Tibial nerve (tissue), 4 donors: ENCODE measurements around the gene TMEM9B. TPM values are rescaled to one million over a fixed set of nuclear protein-coding genes. Genes with fewer than 3 reads are reported as not detected.
"Not testable (repeated sequence)": the region's sequence is repeated elsewhere in the genome, so short reads cannot be mapped to it uniquely, and the experiment has no call there.

Experiments
- DNase-seq, 2 donors: peaks; one replicate each; pipeline ENCODE4 v3.0.0-alpha.2; 2019; ENCODE audit warnings: low spot score in 2 of 2
- H3K27ac ChIP-seq, 4 donors: fragments of 200-600 bp; sonication (generic) in 3 of 4; one replicate each; pipeline ENCODE4 v1.5.1; 2017 to 2019; ENCODE audit warnings: mild to moderate bottlenecking in 1 of 4
- H3K27me3 ChIP-seq, 2 donors: fragments of 200-600 bp; sonication (generic) in 1 of 2; one replicate each; pipeline versions ENCODE4 v1.5.1 to v1.6.0; 2017 to 2019
- H3K36me3 ChIP-seq, 3 donors: fragments of 200-600 bp; sonication (generic); one replicate each; pipeline ENCODE4 v1.5.1; 2018 to 2019
- H3K4me1 ChIP-seq, 4 donors: fragments of 200-600 bp; sonication (generic) in 3 of 4; one replicate each; pipeline ENCODE4 v1.5.1; 2017 to 2019
- H3K4me3 ChIP-seq, 4 donors: fragments of 200-600 bp; sonication (generic) in 3 of 4; one replicate each; pipeline ENCODE4 v1.5.1; 2017 to 2019; ENCODE audit warnings: mild to moderate bottlenecking in 1 of 4, moderate library complexity in 1 of 4
- H3K9me3 ChIP-seq, 4 donors: fragments of 200-600 bp; sonication (generic) in 3 of 4; one replicate each; pipeline ENCODE4 v1.5.1; 2017 to 2019
- EP300 ChIP-seq, 2 donors: sonication (generic); formaldehyde crosslinking; IDR thresholded peaks; one replicate each; pipeline ENCODE4 v1.6.1; 2017; ENCODE audit warnings: antibody characterized with exemption in 2 of 2, mild to moderate bottlenecking in 1 of 2
- POLR2A ChIP-seq, 2 donors: fragments of 450-650 bp; IDR thresholded peaks; one replicate each; pipeline ENCODE4 v1.6.1; 2017; ENCODE audit warnings: antibody characterized with exemption in 2 of 2, mild to moderate bottlenecking in 2 of 2, moderate library complexity in 2 of 2
- WGBS, 2 donors: methylation state at CpG; one replicate each; pipeline ENCODE4 v1.1.5; 2018; 5-methylcytosine and 5-hydroxymethylcytosine counted together
- total RNA-seq, 4 donors: library from RNA; depleted of rRNA; stranded (reverse); fragments of >200 nt; gene quantifications; one replicate each; pipeline ENCODE4 v1.1.0, GENCODE V29; 2016
- TF ChIP-seq, protein P1 (sequence below), 5 experiments: fragments of 200-600 bp in 3 of 5; fragments of 450-650 bp in 2 of 5; sonication (generic) in 3 of 5; IDR thresholded peaks; one replicate each; pipeline ENCODE4 v1.5.1; 2016 to 2019; ENCODE audit warnings: antibody characterized with exemption in 5 of 5, mild to moderate bottlenecking in 3 of 5, moderate library complexity in 2 of 5

The TMEM9B gene
- total RNA-seq, 4 donors from 2014 or later, result 48.0 to 57.0 (median 50.1) TPM

DNA sequence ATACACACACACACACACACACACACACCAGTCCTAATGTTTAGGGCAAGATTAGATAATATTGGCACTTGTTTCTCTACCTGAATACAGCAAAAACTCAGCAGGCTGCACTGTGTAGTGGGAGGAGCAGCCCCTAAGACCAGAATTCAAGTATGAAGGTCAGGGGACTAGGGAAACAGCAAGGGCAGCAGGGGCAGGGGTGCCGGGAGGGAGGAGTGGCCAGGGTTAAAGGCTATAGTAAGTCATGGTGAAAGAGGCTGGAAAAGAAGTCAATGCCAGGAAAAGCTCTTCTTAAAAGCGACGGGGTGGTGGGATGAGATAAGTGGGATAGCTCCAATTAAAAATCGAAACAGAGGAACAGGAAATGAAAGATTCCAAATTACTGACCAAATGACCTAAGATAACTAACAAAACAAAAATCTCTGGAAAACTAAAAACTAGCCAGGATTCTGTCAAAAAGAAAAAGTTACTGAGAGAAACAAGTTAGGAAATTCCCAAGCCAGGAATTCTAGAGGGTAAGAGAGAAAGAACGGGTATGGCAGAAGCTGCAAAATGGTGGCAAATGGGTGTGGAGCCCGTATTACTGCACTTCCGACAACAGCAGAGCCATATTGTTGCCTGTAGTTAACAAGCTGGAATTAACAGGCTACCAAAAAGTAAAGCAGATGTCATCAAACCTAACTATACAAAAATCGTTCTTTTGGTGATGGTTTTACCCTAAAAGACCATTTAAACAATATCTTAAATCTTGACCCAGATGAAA, 22.7 kb downstream of the TMEM9B start:
- H3K36me3 ChIP-seq, result peaks cover 0 to 1% (median 0%) of the 10 kb centered on the region in 3 donors
- TF ChIP-seq POLR2A (IDR thresholded peaks at IDR 0.05) (no peak), EP300 (IDR thresholded peaks at IDR 0.05) (no peak)
- TF ChIP-seq, protein P1, sequence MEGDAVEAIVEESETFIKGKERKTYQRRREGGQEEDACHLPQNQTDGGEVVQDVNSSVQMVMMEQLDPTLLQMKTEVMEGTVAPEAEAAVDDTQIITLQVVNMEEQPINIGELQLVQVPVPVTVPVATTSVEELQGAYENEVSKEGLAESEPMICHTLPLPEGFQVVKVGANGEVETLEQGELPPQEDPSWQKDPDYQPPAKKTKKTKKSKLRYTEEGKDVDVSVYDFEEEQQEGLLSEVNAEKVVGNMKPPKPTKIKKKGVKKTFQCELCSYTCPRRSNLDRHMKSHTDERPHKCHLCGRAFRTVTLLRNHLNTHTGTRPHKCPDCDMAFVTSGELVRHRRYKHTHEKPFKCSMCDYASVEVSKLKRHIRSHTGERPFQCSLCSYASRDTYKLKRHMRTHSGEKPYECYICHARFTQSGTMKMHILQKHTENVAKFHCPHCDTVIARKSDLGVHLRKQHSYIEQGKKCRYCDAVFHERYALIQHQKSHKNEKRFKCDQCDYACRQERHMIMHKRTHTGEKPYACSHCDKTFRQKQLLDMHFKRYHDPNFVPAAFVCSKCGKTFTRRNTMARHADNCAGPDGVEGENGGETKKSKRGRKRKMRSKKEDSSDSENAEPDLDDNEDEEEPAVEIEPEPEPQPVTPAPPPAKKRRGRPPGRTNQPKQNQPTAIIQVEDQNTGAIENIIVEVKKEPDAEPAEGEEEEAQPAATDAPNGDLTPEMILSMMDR (IDR thresholded peaks at IDR 0.05), result no peak
- H3K4me3 ChIP-seq, result no peak overlapping the region
- H3K4me1 ChIP-seq, result no peaks in the 10 kb centered on the region
- H3K27me3 ChIP-seq, result no peaks in the 10 kb centered on the region
- DNase-seq, result no peak
- WGBS, 2 donors, result 40 to 54% methylated on average over 8 of the region's 8 CpGs
- no peak overlapping the region for H3K27ac ChIP-seq
- H3K9me3 ChIP-seq, result no peaks in the 10 kb centered on the region

DNA sequence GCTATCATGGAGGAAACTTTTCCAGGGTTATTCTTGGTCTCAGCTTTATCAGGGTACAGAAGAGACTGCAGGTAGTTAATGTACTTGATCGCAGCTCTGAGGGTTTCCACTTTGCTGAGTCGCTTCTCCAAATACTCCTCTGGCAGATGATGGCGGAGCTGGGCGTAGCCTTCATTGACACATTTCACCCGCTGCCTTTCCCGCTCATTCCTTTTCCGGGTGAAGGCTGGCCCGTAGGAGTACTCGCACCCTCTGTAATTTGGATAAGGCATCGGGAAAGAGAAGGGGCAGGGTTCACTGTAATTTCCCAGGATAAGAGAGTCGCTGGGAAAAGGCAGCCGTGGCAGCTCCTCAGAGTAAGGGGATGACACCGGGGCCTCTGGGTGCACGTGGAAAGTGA, 26.6 kb downstream of the TMEM9B start:
- DNase-seq, result no peak
- TF ChIP-seq, protein P1 (IDR thresholded peaks at IDR 0.05), result no peak
- Histone ChIP-seq H3K27ac (no peak overlapping the region), H3K4me1 (no peaks in the 10 kb centered on the region), H3K27me3 (no peaks in the 10 kb centered on the region), H3K4me3 (no peak overlapping the region), H3K36me3 (no peaks in the 10 kb centered on the region), H3K9me3 (no peaks in the 10 kb centered on the region)
- WGBS, 2 donors, result 87 to 94% methylated on average over 13 to 14 of the region's 14 CpGs

DNA sequence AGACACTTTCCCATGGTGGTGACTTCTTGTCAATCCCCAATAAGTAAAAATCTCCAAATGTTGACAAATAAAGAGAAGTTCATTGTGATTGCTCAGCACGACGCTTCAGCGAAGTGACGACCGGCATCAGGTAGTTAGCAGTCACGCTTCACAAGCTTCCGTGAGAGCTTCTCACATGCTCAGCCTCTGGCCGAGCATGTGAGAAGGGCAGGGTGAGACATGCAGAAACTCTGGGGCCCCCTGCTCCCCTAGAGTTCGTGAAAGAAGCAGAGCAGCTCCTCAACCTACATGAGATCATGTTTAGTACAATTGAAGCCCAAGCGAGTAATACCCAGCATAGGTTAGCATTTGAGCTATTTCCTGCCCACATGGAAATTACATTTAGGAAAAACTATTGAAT, 27.1 kb downstream of the TMEM9B start:
- Histone ChIP-seq H3K9me3 (no peaks in the 10 kb centered on the region), H3K27me3 (no peaks in the 10 kb centered on the region), H3K4me3 (no peak overlapping the region), H3K36me3 (no peaks in the 10 kb centered on the region), H3K4me1 (no peaks in the 10 kb centered on the region), H3K27ac (no peak overlapping the region)
- WGBS, 2 donors, result 89 to 91% methylated on average over 10 of the region's 10 CpGs
- TF ChIP-seq POLR2A (IDR thresholded peaks at IDR 0.05) (no peak), EP300 (IDR thresholded peaks at IDR 0.05) (no peak)
- TF ChIP-seq, protein P1 (IDR thresholded peaks at IDR 0.05), result no peak
- DNase-seq, result no peak

DNA sequence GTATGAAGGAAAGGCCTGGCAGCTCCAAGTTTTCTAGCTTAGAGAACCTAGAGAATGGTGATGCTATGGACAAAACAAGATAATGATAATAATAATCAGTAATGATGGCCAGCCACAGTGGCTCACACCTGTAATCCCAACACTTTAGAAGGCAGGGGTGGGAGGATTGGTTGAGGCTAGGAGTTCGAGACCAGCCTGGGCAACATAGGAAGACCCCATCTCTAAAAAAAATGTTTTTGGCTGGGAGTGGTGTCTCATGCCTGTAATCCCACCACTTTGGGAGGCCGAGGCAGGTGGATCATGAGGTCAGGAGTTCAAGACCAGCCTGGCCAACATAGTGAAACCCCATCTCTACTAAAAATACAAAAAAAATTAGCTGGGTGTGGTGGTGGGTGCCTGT, 28.5 kb downstream of the TMEM9B start:
- whole genome bisulfite sequencing, 2 donors, result 91 to 94% methylated on average over 2 of the region's 2 CpGs
- H3K27me3 ChIP-seq, H3K36me3 ChIP-seq, H3K27ac ChIP-seq, H3K4me1 ChIP-seq, H3K4me3 ChIP-seq, DNase-seq, H3K9me3 ChIP-seq: not testable (repeated sequence)

DNA sequence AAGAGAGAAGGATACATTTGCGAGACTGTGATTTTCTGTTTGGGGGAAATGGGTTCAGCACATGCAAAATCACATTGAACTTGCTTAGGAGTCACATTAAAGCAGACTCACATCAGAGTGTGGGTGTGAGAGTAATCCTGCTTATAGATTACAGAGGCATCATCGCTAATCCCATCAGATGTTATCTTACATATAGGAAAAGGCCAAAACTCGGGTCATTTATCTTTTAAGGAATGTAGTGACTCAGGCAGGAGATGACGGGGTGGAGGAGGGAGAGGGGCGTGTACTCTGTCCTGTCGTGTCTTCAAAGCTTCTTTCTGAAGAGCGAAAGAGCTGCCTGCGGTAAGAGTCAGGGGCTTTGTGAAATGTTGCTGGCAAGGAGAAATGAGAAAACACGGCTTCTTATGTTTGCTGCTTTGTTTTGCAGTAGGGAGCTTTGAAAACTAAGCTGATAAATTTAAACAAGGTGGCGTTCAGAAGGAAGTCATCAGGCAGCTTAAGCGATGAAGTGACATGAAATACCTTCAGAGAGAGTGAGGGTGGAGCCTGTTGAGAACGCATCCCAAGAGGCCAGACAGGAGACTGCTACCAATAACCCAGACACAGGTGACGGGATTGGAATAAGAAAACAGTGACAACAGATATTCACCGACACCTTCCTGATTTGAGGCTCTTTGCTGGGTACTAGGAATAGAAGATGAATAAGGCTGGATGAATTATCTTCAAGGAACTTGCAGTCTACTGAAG, 29.3 kb downstream of the TMEM9B start:
- Histone ChIP-seq H3K9me3 (no peaks in the 10 kb centered on the region), H3K27me3 (no peaks in the 10 kb centered on the region), H3K4me1 (no peaks in the 10 kb centered on the region), H3K36me3 (no peaks in the 10 kb centered on the region), H3K27ac (no peak overlapping the region), H3K4me3 (no peak overlapping the region)
- no peak for DNase-seq
- WGBS, 2 donors, result 55 to 56% methylated on average over 14 of the region's 14 CpGs
- TF ChIP-seq POLR2A (IDR thresholded peaks at IDR 0.05) (no peak), EP300 (IDR thresholded peaks at IDR 0.05) (no peak)
- TF ChIP-seq, protein P1 (IDR thresholded peaks at IDR 0.05), result no peak
